Activated CD4-positive, alpha-beta T cell treated with anti-CD3 and anti-CD28 coated beads, Interleukin-2, amount 10 ng/mL, durations not matched to agents 7 days and 5 days (primary cell): ENCODE results near the gene KLK5. TPM values are rescaled to one million over a fixed set of nuclear protein-coding genes. Genes with fewer than 3 reads are reported as not detected.
"Not testable (repeated sequence)": the region's sequence is repeated elsewhere in the genome, so short reads cannot be mapped to it uniquely, and the experiment has no call there.

ENCODE experiments used
- CTCF ChIA-PET: fragments of 350-600 bp; sonication (Branson Sonifier 250); formaldehyde crosslinking; loops from one replicate; lab custom pipeline; 2021; ENCODE audit warnings: antibody characterized with exemption; lab: Charles Lee
- POLR2A ChIA-PET: fragments of 350-600 bp; sonication (Branson Sonifier 250); formaldehyde crosslinking; loops from one replicate; lab custom pipeline; 2021; ENCODE audit warnings: antibody characterized with exemption; lab: Charles Lee
- DNase-seq: peaks from one replicate; pipeline ENCODE4 v3.0.0-alpha.2; 2020
- H3K27ac Mint-ChIP-seq: one replicate; pipeline ENCODE4 v1.8.0; 2021; ENCODE audit warnings: mild to moderate bottlenecking, moderate library complexity, mixed read lengths
- H3K27me3 Mint-ChIP-seq: one replicate; pipeline ENCODE4 v1.8.0; 2021; ENCODE audit warnings: mixed read lengths
- H3K36me3 Mint-ChIP-seq: one replicate; pipeline ENCODE4 v1.8.0; 2021; ENCODE audit warnings: low read depth, mixed read lengths
- H3K4me1 Mint-ChIP-seq: one replicate; pipeline ENCODE4 v1.8.0; 2021; ENCODE audit warnings: mixed read lengths
- H3K4me3 Mint-ChIP-seq: one replicate; pipeline ENCODE4 v1.8.0; 2021; ENCODE audit warnings: mild to moderate bottlenecking, moderate library complexity, mixed read lengths
- H3K9me3 Mint-ChIP-seq: one replicate; pipeline ENCODE4 v1.8.0; 2021; ENCODE audit warnings: mixed read lengths
- total RNA-seq, 2 experiments: library from RNA; stranded (reverse); gene quantifications; one replicate each; pipeline ENCODE4 v1.2.3, GENCODE V29; 2021

KLK5 gene
- total RNA-seq, result not detected

GRCh38 chr19:50952910-50953309 lies at the start of gene KLK5:
TSS of gene KLK5 (minus strand) at chr19:50953038. CDS start at chr19:50952657, 381 bp downstream.
- H3K4me1 Mint-ChIP-seq, result no peaks in the 10 kb centered on the region
- no peaks in the 10 kb centered on the region for H3K36me3 Mint-ChIP-seq
- H3K9me3 Mint-ChIP-seq, result no peaks in the 10 kb centered on the region
- H3K4me3 Mint-ChIP-seq, result no peak within 1 kb of the TSS
- peaks cover 1% of the 10 kb centered on the region for H3K27me3 Mint-ChIP-seq
- H3K27ac Mint-ChIP-seq, result peak within 1 kb of the TSS; percentile 3
- POLR2A ChIA-PET, result no interaction called here
- CTCF ChIA-PET, result no interaction called here
- DNase-seq, result no peak

DNA sequence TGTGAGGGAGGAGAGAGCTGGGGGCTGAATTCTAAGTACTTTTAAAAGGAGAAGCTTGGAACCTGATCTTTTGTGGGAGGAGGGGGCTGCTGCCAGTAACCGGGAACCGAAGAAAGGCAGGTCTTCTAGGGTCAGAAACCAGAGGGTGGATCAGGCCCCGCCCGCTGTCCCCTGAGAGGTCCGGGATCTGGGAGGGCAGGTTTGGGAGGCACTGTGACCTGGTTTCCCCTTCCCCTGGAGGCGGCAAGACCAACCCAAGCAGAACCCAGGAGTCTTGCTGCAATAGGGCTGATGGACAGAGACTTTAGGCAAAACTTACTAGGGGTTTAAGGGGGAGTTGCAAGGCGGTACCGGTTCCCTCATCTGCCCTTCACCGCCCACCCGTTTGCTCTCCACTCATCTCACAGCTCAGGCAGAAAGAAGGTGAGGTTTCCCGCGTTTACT lies 49.3 kb upstream of the KLK5 start:
- Mint-ChIP-seq H3K27me3 (no peaks in the 10 kb centered on the region), H3K4me1 (no peaks in the 10 kb centered on the region), H3K27ac (no peak overlapping the region), H3K4me3 (no peak overlapping the region), H3K9me3 (no peaks in the 10 kb centered on the region), H3K36me3 (no peaks in the 10 kb centered on the region)
- ChIA-PET POLR2A (no interaction called here), CTCF (interaction anchor here (1.0 to 1.5 kb wide), 2 partner anchors 10 to 15 kb away, joined by 3 read pairs; no protein-coding TSS in a partner anchor)
- DNase-seq, result no peak

GRCh38 chr19:51001515-51001914 lies 48.7 kb upstream of the KLK5 start, which contains the start of gene KLK8:
TSS of gene KLK8 (minus strand) at chr19:51001604. CDS start at chr19:51001167, 437 bp downstream.
- POLR2A ChIA-PET, result no interaction called here
- no peak within 1 kb of the TSS for H3K4me3 Mint-ChIP-seq
- no peak within 1 kb of the TSS for H3K27ac Mint-ChIP-seq
- no peak for DNase-seq
- peaks cover 2% of the 10 kb centered on the region for H3K27me3 Mint-ChIP-seq
- CTCF ChIA-PET, result interaction anchor here (1.5 kb wide), 1 partner anchor 15 kb away, joined by 3 read pairs; no protein-coding TSS in a partner anchor
- H3K4me1 Mint-ChIP-seq, result no peaks in the 10 kb centered on the region
- no peaks in the 10 kb centered on the region for H3K9me3 Mint-ChIP-seq
- H3K36me3 Mint-ChIP-seq, result no peaks in the 10 kb centered on the region

DNA sequence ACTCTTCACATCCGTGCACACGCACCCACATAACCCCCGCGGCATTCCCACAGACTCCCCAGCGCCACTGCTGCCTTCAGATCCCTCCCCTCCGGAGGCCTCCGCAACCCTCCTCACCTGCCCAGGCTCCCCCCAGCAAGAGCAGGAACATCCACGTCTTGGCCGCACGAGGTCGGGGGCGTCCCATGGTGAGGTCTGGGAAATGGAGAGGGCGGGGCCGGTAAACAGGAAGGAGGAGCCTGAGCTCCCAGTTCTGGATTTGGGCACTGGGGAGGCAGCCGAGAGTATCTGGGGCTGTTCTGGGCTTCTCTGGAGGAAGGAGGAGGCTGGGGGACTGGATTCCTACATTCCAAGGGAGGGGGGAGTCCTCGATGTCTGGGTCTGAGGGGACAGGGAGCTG lies 48.1 kb upstream of the KLK5 start:
- Mint-ChIP-seq H3K4me1 (no peaks in the 10 kb centered on the region), H3K27ac (no peak overlapping the region), H3K4me3 (no peak overlapping the region), H3K36me3 (no peaks in the 10 kb centered on the region), H3K27me3 (peaks cover 2% of the 10 kb centered on the region), H3K9me3 (no peaks in the 10 kb centered on the region)
- CTCF ChIA-PET, result no interaction called here
- no peak for DNase-seq
- POLR2A ChIA-PET, result no interaction called here

DNA sequence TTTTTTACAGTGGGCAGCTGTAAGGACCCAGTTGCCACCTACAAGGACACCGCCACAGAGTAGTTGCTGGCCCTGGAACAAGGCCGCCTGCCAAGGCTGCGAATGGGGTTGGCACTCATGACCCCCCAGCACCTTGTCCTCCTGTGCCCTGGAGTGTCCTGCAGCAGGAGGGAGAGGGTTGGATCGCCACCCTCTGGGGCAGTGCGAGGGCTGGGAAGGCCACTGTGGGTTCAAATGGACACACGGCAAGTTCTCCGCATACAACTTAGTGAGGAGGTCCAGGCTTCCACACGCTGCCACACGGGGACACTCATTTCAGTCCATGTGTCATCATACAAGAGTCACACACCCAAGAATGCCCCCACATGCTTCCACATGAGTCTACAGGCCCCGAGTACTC lies 47.6 kb upstream of the KLK5 start:
- no peaks in the 10 kb centered on the region for H3K4me1 Mint-ChIP-seq
- H3K9me3 Mint-ChIP-seq, result no peaks in the 10 kb centered on the region
- H3K4me3 Mint-ChIP-seq, result no peak overlapping the region
- no peaks in the 10 kb centered on the region for H3K36me3 Mint-ChIP-seq
- peaks cover 2% of the 10 kb centered on the region for H3K27me3 Mint-ChIP-seq
- DNase-seq, result no peak
- POLR2A ChIA-PET, result no interaction called here
- CTCF ChIA-PET, result no interaction called here
- no peak overlapping the region for H3K27ac Mint-ChIP-seq

- Mint-ChIP-seq H3K9me3 (peaks cover 3% of the 10 kb centered on the region), H3K27me3 (peaks cover 2% of the 10 kb centered on the region), H3K36me3 (no peaks in the 10 kb centered on the region), H3K4me3 (no peak overlapping the region), H3K27ac (no peak overlapping the region), H3K4me1 (no peaks in the 10 kb centered on the region)
- ChIA-PET CTCF (no interaction called here), POLR2A (no interaction called here)
- DNase-seq, result no peak
Measured at GRCh38 chr19:50998686-50999085, 45.8 kb upstream of the KLK5 start.

GRCh38 chr19:50998061-50998460 lies 45.2 kb upstream of the KLK5 start:
- DNase-seq, result no peak
- no peak overlapping the region for H3K4me3 Mint-ChIP-seq
- ChIA-PET CTCF (no interaction called here), POLR2A (no interaction called here)
- H3K36me3 Mint-ChIP-seq, result no peaks in the 10 kb centered on the region
- no peaks in the 10 kb centered on the region for H3K4me1 Mint-ChIP-seq
- H3K9me3 Mint-ChIP-seq, result peaks cover 3% of the 10 kb centered on the region
- no peak overlapping the region for H3K27ac Mint-ChIP-seq
- peaks cover 2% of the 10 kb centered on the region for H3K27me3 Mint-ChIP-seq

- H3K27me3 Mint-ChIP-seq, result peaks cover 16% of the 10 kb centered on the region
- no peak overlapping the region for H3K27ac Mint-ChIP-seq
- CTCF ChIA-PET, result no interaction called here
- DNase-seq, result no peak
- H3K9me3 Mint-ChIP-seq, result peaks cover 3% of the 10 kb centered on the region
- no peak overlapping the region for H3K4me3 Mint-ChIP-seq
- no peaks in the 10 kb centered on the region for H3K36me3 Mint-ChIP-seq
- no peaks in the 10 kb centered on the region for H3K4me1 Mint-ChIP-seq
- POLR2A ChIA-PET, result no interaction called here
Measured at GRCh38 chr19:50994129-50994528, 41.3 kb upstream of the KLK5 start.

GRCh38 chr19:50992666-50993035 lies 39.8 kb upstream of the KLK5 start:
- no peak for DNase-seq
- no peak overlapping the region for H3K4me3 Mint-ChIP-seq
- no peak overlapping the region for H3K27ac Mint-ChIP-seq
- POLR2A ChIA-PET, result no interaction called here
- no peaks in the 10 kb centered on the region for H3K4me1 Mint-ChIP-seq
- H3K27me3 Mint-ChIP-seq, result peaks cover 20% of the 10 kb centered on the region
- peaks cover 3% of the 10 kb centered on the region for H3K9me3 Mint-ChIP-seq
- CTCF ChIA-PET, result no interaction called here
- H3K36me3 Mint-ChIP-seq, result no peaks in the 10 kb centered on the region

GRCh38 chr19:50984416-50984815 lies 31.6 kb upstream of the KLK5 start:
- H3K4me1 Mint-ChIP-seq, POLR2A ChIA-PET, H3K4me3 Mint-ChIP-seq, H3K27ac Mint-ChIP-seq, DNase-seq, H3K9me3 Mint-ChIP-seq, H3K36me3 Mint-ChIP-seq: not testable (repeated sequence)
- H3K27me3 Mint-ChIP-seq, result peaks cover 21% of the 10 kb centered on the region
- CTCF ChIA-PET, result interaction anchor here (0.6 kb wide), 1 partner anchor 647 kb away, joined by 4 read pairs; no protein-coding TSS in a partner anchor

DNA sequence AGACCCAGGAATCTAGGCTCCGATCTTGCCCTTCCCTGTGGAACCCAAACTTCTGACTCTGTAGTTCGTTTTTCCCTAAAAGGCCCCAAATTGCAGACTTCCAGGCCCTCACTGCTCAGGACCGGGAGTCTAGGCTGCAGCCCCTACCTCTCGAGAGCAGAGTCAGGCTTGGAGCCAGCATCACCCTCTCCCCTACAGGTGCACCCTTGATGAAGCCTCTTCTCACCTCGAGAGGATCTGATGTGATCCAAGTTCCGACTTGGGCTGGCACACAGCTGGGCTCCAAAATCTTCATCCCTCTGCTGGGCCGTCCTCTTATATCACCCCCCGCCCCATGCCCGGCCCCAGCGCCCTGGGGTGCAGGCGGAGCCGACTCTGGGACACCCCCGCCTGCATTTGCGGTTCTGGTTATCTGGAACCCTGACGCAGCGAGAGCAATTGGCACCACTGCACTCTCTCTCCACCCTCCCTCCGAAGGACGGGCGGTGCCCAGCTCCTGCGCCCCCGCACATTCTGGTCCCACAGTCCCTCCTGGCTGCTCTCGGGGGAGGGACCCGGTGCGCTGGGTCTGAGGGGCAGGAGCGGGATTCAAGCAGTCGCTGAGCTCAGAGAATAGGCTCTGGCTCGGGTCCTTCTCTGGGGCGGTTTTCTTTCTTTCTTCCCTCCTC lies 30.9 kb upstream of the KLK5 start, which contains the start of gene KLK7:
TSS of gene KLK7 (minus strand) at position 293 of the 668 bp plus-strand sequence. CDS start 1,518 bp downstream, outside the sequence.
- DNase-seq, result no peak
- CTCF ChIA-PET, result interaction anchor here (0.5 to 0.6 kb wide), 2 partner anchors 37 to 647 kb away, joined by 3 to 4 read pairs; no protein-coding TSS in a partner anchor
- no peaks in the 10 kb centered on the region for H3K4me1 Mint-ChIP-seq
- peaks cover 17% of the 10 kb centered on the region for H3K27me3 Mint-ChIP-seq
- H3K4me3 Mint-ChIP-seq, result no peak within 1 kb of the TSS
- H3K9me3 Mint-ChIP-seq, result no peaks in the 10 kb centered on the region
- no peak within 1 kb of the TSS for H3K27ac Mint-ChIP-seq
- POLR2A ChIA-PET, result no interaction called here
- no peaks in the 10 kb centered on the region for H3K36me3 Mint-ChIP-seq

GRCh38 chr19:50982186-50982585 lies 29.3 kb upstream of the KLK5 start:
- Mint-ChIP-seq H3K36me3 (no peaks in the 10 kb centered on the region), H3K27me3 (peaks cover 14% of the 10 kb centered on the region), H3K4me3 (no peak overlapping the region), H3K9me3 (no peaks in the 10 kb centered on the region), H3K27ac (no peak overlapping the region), H3K4me1 (no peaks in the 10 kb centered on the region)
- POLR2A ChIA-PET, result no interaction called here
- no peak for DNase-seq
- CTCF ChIA-PET, result no interaction called here

DNA sequence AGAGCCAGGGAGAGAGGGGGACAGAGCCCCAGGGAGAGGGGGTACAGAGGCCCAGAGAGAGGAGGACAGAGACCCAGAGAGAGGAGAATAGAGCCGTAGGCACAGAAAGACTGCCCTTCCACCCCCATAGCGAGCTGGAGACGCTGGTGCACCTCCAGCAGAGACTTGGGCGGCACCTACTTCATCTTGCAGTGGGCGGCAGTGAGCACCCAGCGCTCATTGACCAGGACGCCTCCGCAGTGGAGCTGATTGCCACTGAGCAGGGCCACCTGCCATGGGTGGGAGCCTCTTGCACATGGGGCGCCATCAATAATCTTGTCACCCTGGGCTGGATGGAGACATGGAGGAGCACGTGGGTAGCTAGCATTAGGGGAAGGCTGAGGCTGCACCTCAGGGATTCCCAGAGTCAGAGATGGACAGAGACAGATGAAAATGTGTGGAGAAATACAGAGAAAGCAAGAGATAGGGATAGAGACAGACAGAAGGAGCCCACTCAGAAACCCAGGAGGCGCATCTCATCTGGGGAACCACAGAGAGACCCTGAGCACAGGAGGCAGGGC lies 28.8 kb upstream of the KLK5 start:
- peaks cover 14% of the 10 kb centered on the region for H3K27me3 Mint-ChIP-seq
- POLR2A ChIA-PET, result no interaction called here
- H3K27ac Mint-ChIP-seq, result no peak overlapping the region

More for the DNA sequence above, 28.8 kb upstream of the KLK5 start:
- no peaks in the 10 kb centered on the region for H3K36me3 Mint-ChIP-seq
- no peak overlapping the region for H3K4me3 Mint-ChIP-seq
- no peak for DNase-seq
- CTCF ChIA-PET, result no interaction called here
- no peaks in the 10 kb centered on the region for H3K9me3 Mint-ChIP-seq
- no peaks in the 10 kb centered on the region for H3K4me1 Mint-ChIP-seq
